Spinal cord (tissue), 10 donors: ENCODE measurements around the gene DIO1. TPM values are rescaled to one million over a fixed set of nuclear protein-coding genes. Genes with fewer than 3 reads are reported as not detected.

Source experiments
- DNase-seq, 6 donors: peaks; one replicate each; pipeline versions ENCODE4 v3.0.0 to v3.0.0-alpha.2; 2013 to 2015; ENCODE audit warnings: low spot score in 6 of 6, low read depth in 4 of 6
- H3K27ac ChIP-seq: one replicate; pipeline ENCODE4 v1.5.1; 2013; ENCODE audit warnings: low read depth, low read length, control low read depth
- H3K27me3 ChIP-seq: one replicate; pipeline ENCODE4 v1.6.1; 2013; ENCODE audit warnings: low read length; ENCODE audit not compliant: control insufficient read depth, insufficient read depth
- H3K36me3 ChIP-seq: one replicate; pipeline ENCODE4 v1.6.1; 2013; ENCODE audit warnings: low read length; ENCODE audit not compliant: control insufficient read depth, insufficient read depth
- H3K4me1 ChIP-seq: one replicate; pipeline ENCODE4 v1.6.1; 2013; ENCODE audit warnings: low read length; ENCODE audit not compliant: control insufficient read depth, insufficient read depth
- H3K4me3 ChIP-seq: one replicate; pipeline ENCODE4 v1.5.1; 2013; ENCODE audit warnings: low read depth, low read length, control low read depth
- H3K9me3 ChIP-seq: one replicate; pipeline ENCODE4 v1.6.1; 2013; ENCODE audit warnings: low read length; ENCODE audit not compliant: control insufficient read depth, insufficient read depth
- WGBS: methylation state at CpG from one replicate; pipeline ENCODE4 v1.1.5; 2013; ENCODE audit warnings: missing lambda C conversion rate; ENCODE audit not compliant: insufficient coverage; 5-methylcytosine and 5-hydroxymethylcytosine counted together
- polyA plus RNA-seq, 2 donors: library from polyadenylated mRNA; unstranded; fragments of 120-200 nt; gene quantifications; one replicate each; pipeline ENCODE4 v1.2.1, GENCODE V29; 2013; ENCODE audit not compliant: insufficient read length in 2 of 2
- total RNA-seq, 2 donors: library from RNA; depleted of rRNA in 1 of 2; stranded (reverse); fragments of 120-200 nt in 1 of 2; fragments of >200 nt in 1 of 2; gene quantifications; one replicate each; pipeline versions ENCODE4 v1.2.3 to v1.2.4, GENCODE V29; 2013 to 2014
- donor health status: healthy.

The DIO1 gene
- total and polyA plus RNA-seq, 4 donors = 0.11 to 0.57 TPM; not detected in 2

- no peaks in the 10 kb centered on the region for H3K36me3 ChIP-seq
- H3K4me3 ChIP-seq = no peak overlapping the region
- WGBS = 92% methylated on average over 3 of the region's 3 CpGs
- H3K27me3 ChIP-seq = no peaks in the 10 kb centered on the region
- no peak for DNase-seq
- H3K4me1 ChIP-seq = no peaks in the 10 kb centered on the region
- no peak overlapping the region for H3K27ac ChIP-seq
- H3K9me3 ChIP-seq = no peaks in the 10 kb centered on the region
Observed at GRCh38 chr1:53909946-53910345, 16.0 kb downstream of the DIO1 start.

- Histone ChIP-seq H3K9me3 (no peaks in the 10 kb centered on the region), H3K4me3 (no peak overlapping the region), H3K4me1 (no peaks in the 10 kb centered on the region), H3K27ac (no peak overlapping the region), H3K27me3 (no peaks in the 10 kb centered on the region), H3K36me3 (no peaks in the 10 kb centered on the region)
- WGBS = 100% methylated on average over 2 of the region's 4 CpGs
- DNase-seq = no peak
Observed at GRCh38 chr1:53911442-53911841, 17.5 kb downstream of the DIO1 start.

- H3K27ac ChIP-seq = no peak overlapping the region
- H3K4me1 ChIP-seq = no peaks in the 10 kb centered on the region
- H3K4me3 ChIP-seq = no peak overlapping the region
- no peak for DNase-seq
- peaks cover 6% of the 10 kb centered on the region for H3K36me3 ChIP-seq
- no peaks in the 10 kb centered on the region for H3K27me3 ChIP-seq
- H3K9me3 ChIP-seq = no peaks in the 10 kb centered on the region
- WGBS = no CpG with 5 or more reads among the region's 5 CpGs
Observed at GRCh38 chr1:53913352-53914033, 19.5 kb downstream of the DIO1 start.

GRCh38 chr1:53918343-53918742 lies 24.4 kb downstream of the DIO1 start:
- DNase-seq = no peak
- no peak overlapping the region for H3K27ac ChIP-seq
- WGBS = 84% methylated on average over 4 of the region's 5 CpGs
- peaks cover 10% of the 10 kb centered on the region for H3K36me3 ChIP-seq
- no peaks in the 10 kb centered on the region for H3K9me3 ChIP-seq
- H3K4me1 ChIP-seq = no peaks in the 10 kb centered on the region
- H3K4me3 ChIP-seq = no peak overlapping the region
- H3K27me3 ChIP-seq = no peaks in the 10 kb centered on the region

- Histone ChIP-seq H3K27me3 (no peaks in the 10 kb centered on the region), H3K4me1 (no peaks in the 10 kb centered on the region), H3K4me3 (no peak overlapping the region), H3K27ac (no peak overlapping the region), H3K9me3 (no peaks in the 10 kb centered on the region), H3K36me3 (peaks cover 14% of the 10 kb centered on the region)
- DNase-seq = no peak
- WGBS = 86% methylated on average over 1 of the region's 3 CpGs
Observed at GRCh38 chr1:53919675-53920066, 25.7 kb downstream of the DIO1 start.

GRCh38 chr1:53927376-53927881 lies 33.4 kb downstream of the DIO1 start:
- H3K9me3 ChIP-seq = peaks cover 5% of the 10 kb centered on the region
- DNase-seq = no peak
- H3K27me3 ChIP-seq = no peaks in the 10 kb centered on the region
- no peak overlapping the region for H3K27ac ChIP-seq
- peaks cover 6% of the 10 kb centered on the region for H3K36me3 ChIP-seq
- no CpG with 5 or more reads among the region's 2 CpGs for WGBS
- H3K4me3 ChIP-seq = no peak overlapping the region
- H3K4me1 ChIP-seq = no peaks in the 10 kb centered on the region

- DNase-seq = no peak
- peaks cover 12% of the 10 kb centered on the region for H3K9me3 ChIP-seq
- no peak overlapping the region for H3K4me3 ChIP-seq
- peaks cover 5% of the 10 kb centered on the region for H3K36me3 ChIP-seq
- no peaks in the 10 kb centered on the region for H3K27me3 ChIP-seq
- H3K27ac ChIP-seq = no peak overlapping the region
- no CpG with 5 or more reads among the region's 2 CpGs for WGBS
- H3K4me1 ChIP-seq = no peaks in the 10 kb centered on the region
Observed at GRCh38 chr1:53929246-53929960, 35.4 kb downstream of the DIO1 start.

- H3K36me3 ChIP-seq = peaks cover 7% of the 10 kb centered on the region
- DNase-seq = no peak
- H3K9me3 ChIP-seq = peaks cover 17% of the 10 kb centered on the region
- H3K27ac ChIP-seq = no peak overlapping the region
- no peaks in the 10 kb centered on the region for H3K27me3 ChIP-seq
- no peaks in the 10 kb centered on the region for H3K4me1 ChIP-seq
- no peak overlapping the region for H3K4me3 ChIP-seq
- WGBS = no CpG with 5 or more reads among the region's 3 CpGs
Observed at GRCh38 chr1:53930932-53931331, 36.9 kb downstream of the DIO1 start.

- no peak for DNase-seq
- no peaks in the 10 kb centered on the region for H3K27me3 ChIP-seq
- H3K4me1 ChIP-seq = no peaks in the 10 kb centered on the region
- no peak overlapping the region for H3K4me3 ChIP-seq
- H3K27ac ChIP-seq = no peak overlapping the region
- no CpG with 5 or more reads among the region's 2 CpGs for WGBS
- peaks cover 7% of the 10 kb centered on the region for H3K36me3 ChIP-seq
- peaks cover 17% of the 10 kb centered on the region for H3K9me3 ChIP-seq
Observed at GRCh38 chr1:53931523-53931922, 37.5 kb downstream of the DIO1 start.
